Natural killer cell (primary cell): ENCODE measurements around the gene JMJD1C. TPM values are rescaled to one million over a fixed set of nuclear protein-coding genes. Genes with fewer than 3 reads are reported as not detected.
A peak's percentile ranks its signal among the peaks of the same experiment; 100 is the strongest.

Source experiments
- ATAC-seq, 3 donors: fragments of 150-1000 bp in 2 of 3; fragments of 200-7000 bp in 1 of 3; cut with Tn5 transposase; 1 replicate in 1 of 3; 2 replicates in 2 of 3; pipeline ENCODE4 v1.10.0; 2021; ENCODE audit warnings: mild to moderate bottlenecking in 2 of 3, moderate library complexity in 2 of 3
- DNase-seq, 2 donors: peaks; one replicate each; pipeline versions ENCODE4 v3.0.0 to v3.0.0-alpha.2; 2013 to 2021; ENCODE audit warnings: mixed read lengths in 1 of 2
- H3K27ac ChIP-seq: one replicate; pipeline ENCODE4 v1.5.1; 2013; ENCODE audit warnings: mild to moderate bottlenecking, low read length
- H3K27me3 ChIP-seq: one replicate; pipeline ENCODE4 v1.6.1; 2013; ENCODE audit warnings: low read length; ENCODE audit not compliant: control insufficient read depth, insufficient read depth
- H3K36me3 ChIP-seq: one replicate; pipeline ENCODE4 v1.6.1; 2013; ENCODE audit warnings: low read length; ENCODE audit not compliant: control insufficient read depth, insufficient read depth
- H3K4me1 ChIP-seq: one replicate; pipeline ENCODE4 v1.6.1; 2013; ENCODE audit warnings: low read length; ENCODE audit not compliant: control insufficient read depth, insufficient read depth
- H3K4me3 ChIP-seq: one replicate; pipeline ENCODE4 v1.5.1; 2013; ENCODE audit warnings: low read length
- H3K9me3 ChIP-seq: one replicate; pipeline ENCODE4 v1.6.1; 2013; ENCODE audit warnings: low read length; ENCODE audit not compliant: control insufficient read depth, insufficient read depth
- H3K27ac Mint-ChIP-seq, 2 donors: one replicate each; pipeline ENCODE4 v1.8.0; 2022; ENCODE audit warnings: mild to moderate bottlenecking in 2 of 2, mixed read lengths in 2 of 2, moderate library complexity in 1 of 2
- H3K27me3 Mint-ChIP-seq, 2 donors: one replicate each; pipeline ENCODE4 v1.8.0; 2022; ENCODE audit warnings: low read depth in 2 of 2, mixed read lengths in 2 of 2
- H3K36me3 Mint-ChIP-seq: one replicate; pipeline ENCODE4 v1.8.0; 2022; ENCODE audit warnings: mixed read lengths
- H3K4me1 Mint-ChIP-seq, 2 donors: one replicate each; pipeline ENCODE4 v1.8.0; 2022; ENCODE audit warnings: mixed read lengths in 2 of 2
- H3K4me3 Mint-ChIP-seq: one replicate; pipeline ENCODE4 v1.8.0; 2022; ENCODE audit warnings: mild to moderate bottlenecking, moderate library complexity, mixed read lengths
- H3K9me3 Mint-ChIP-seq, 2 donors: one replicate each; pipeline ENCODE4 v1.8.0; 2022; ENCODE audit warnings: mixed read lengths in 2 of 2
- CTCF ChIP-seq: fragments of 200-600 bp; IDR thresholded peaks from one replicate; pipeline ENCODE4 v1.8.0; 2022; ENCODE audit warnings: antibody characterized with exemption
- WGBS: methylation state at CpG from one replicate; pipeline ENCODE4 v1.1.7; 2013; ENCODE audit warnings: missing lambda C conversion rate; ENCODE audit not compliant: insufficient coverage; 5-methylcytosine and 5-hydroxymethylcytosine counted together
- intact Hi-C: fragments of 100-400 bp; cut with micrococcal nuclease; formaldehyde crosslinking; loops from one replicate; pipeline ENCODE4 v1.14.2; 2022
- total RNA-seq, 4 donors: library from RNA; stranded (reverse); fragments of 120-200 nt in 1 of 4; gene quantifications; one replicate each; pipeline versions ENCODE4 v1.2.3 to v1.2.4, GENCODE V29; 2013 to 2022

JMJD1C gene
- total RNA-seq, 3 donors from 2014 or later (not counting 1 experiment from before 2014, with no cell fraction given) = 125 to 208 (median 156) TPM

- TF ChIP-seq CTCF = no peak
- peak; percentile 52 to 71 (median 69) for ATAC-seq
- no peak for DNase-seq
- H3K9me3 ChIP-seq = no peaks in the 10 kb centered on the region
- H3K27ac ChIP-seq = no peak overlapping the region
- Mint-ChIP-seq H3K9me3 (no peaks in the 10 kb centered on the region), H3K4me3 (no peak overlapping the region), H3K4me1 (peaks cover 19 to 22% of the 10 kb centered on the region in 2 donors), H3K36me3 (peaks cover 32% of the 10 kb centered on the region), H3K27me3 (no peaks in the 10 kb centered on the region), H3K27ac (peak overlapping the region; percentile 25 to 55)
- H3K4me1 ChIP-seq = peaks cover 3% of the 10 kb centered on the region
- no peaks in the 10 kb centered on the region for H3K27me3 ChIP-seq
- intact Hi-C loops = no loop called here
- H3K4me3 ChIP-seq = no peak overlapping the region
- WGBS = 89% methylated on average over 1 of the region's 1 CpG
- H3K36me3 ChIP-seq = peaks cover 64% of the 10 kb centered on the region
Observed at GRCh38 chr10:63173468-63174232, 292.1 kb downstream of the JMJD1C start.

GRCh38 chr10:63171926-63172325 is 293.9 kb downstream of the JMJD1C start:
- TF ChIP-seq CTCF = no peak

GRCh38 chr10:63171255-63171855 is 294.4 kb downstream of the JMJD1C start:
- Histone ChIP-seq H3K27me3 (no peaks in the 10 kb centered on the region), H3K4me3 (no peak overlapping the region), H3K9me3 (no peaks in the 10 kb centered on the region), H3K4me1 (peaks cover 3% of the 10 kb centered on the region), H3K36me3 (peaks cover 54% of the 10 kb centered on the region), H3K27ac (no peak overlapping the region)
- 92% methylated on average over 1 of the region's 1 CpG for WGBS
- no peaks in the 10 kb centered on the region for H3K27me3 Mint-ChIP-seq
- H3K4me1 Mint-ChIP-seq = peaks cover 19 to 22% of the 10 kb centered on the region in 2 donors
- intact Hi-C loops = no loop called here
- H3K9me3 Mint-ChIP-seq = no peaks in the 10 kb centered on the region
- ATAC-seq = no peak
- no peak for DNase-seq
- H3K36me3 Mint-ChIP-seq = peaks cover 17% of the 10 kb centered on the region
- no peak overlapping the region for H3K4me3 Mint-ChIP-seq
- TF ChIP-seq CTCF = no peak
- H3K27ac Mint-ChIP-seq = peak overlapping the region in 1 of 2 donors; percentile 16

More at GRCh38 chr10:63171926-63172325, 293.9 kb downstream of the JMJD1C start:
- no peaks in the 10 kb centered on the region for H3K9me3 ChIP-seq
- Mint-ChIP-seq H3K27ac (peak overlapping the region; percentile 16 to 70), H3K36me3 (peaks cover 22% of the 10 kb centered on the region), H3K9me3 (no peaks in the 10 kb centered on the region), H3K4me3 (no peak overlapping the region), H3K4me1 (peaks cover 19 to 22% of the 10 kb centered on the region in 2 donors), H3K27me3 (no peaks in the 10 kb centered on the region)
- ATAC-seq (no peak), DNase-seq (no peak)
- H3K36me3 ChIP-seq = peaks cover 59% of the 10 kb centered on the region
- no peak overlapping the region for H3K4me3 ChIP-seq
- no peaks in the 10 kb centered on the region for H3K27me3 ChIP-seq
- 100% methylated on average over 1 of the region's 1 CpG for WGBS
- peaks cover 3% of the 10 kb centered on the region for H3K4me1 ChIP-seq
- H3K27ac ChIP-seq = no peak overlapping the region
- intact Hi-C loops = no loop called here
